Epidermal melanocyte (primary cell): ENCODE measurements around the gene ZFTA.

Source experiments
- DNase-seq: peaks from one replicate; pipeline ENCODE4 v3.0.0; 2011; ENCODE audit warnings: low spot score; ENCODE audit not compliant: insufficient read length

ZFTA gene

GRCh38 chr11:63756919-63757761, 11.4 kb downstream of the ZFTA start:
- no peak for DNase-seq

- DNase-seq, result no peak
Observed at GRCh38 chr11:63749624-63750023, 19.0 kb downstream of the ZFTA start.

GRCh38 chr11:63747011-63747410, 21.6 kb downstream of the ZFTA start:
- no peak for DNase-seq

GRCh38 chr11:63745304-63746170, 23.0 kb downstream of the ZFTA start:
- no peak for DNase-seq

- DNase-seq, result peak; percentile 43
Observed at GRCh38 chr11:63738720-63739360, 29.7 kb downstream of the ZFTA start.

- DNase-seq, result no peak
Observed at GRCh38 chr11:63737718-63738117, 30.9 kb downstream of the ZFTA start.

GRCh38 chr11:63736864-63737263, 31.7 kb downstream of the ZFTA start:
- no peak for DNase-seq

GRCh38 chr11:63729326-63729725, 39.2 kb downstream of the ZFTA start:
- no peak for DNase-seq

GRCh38 chr11:63720611-63721010, 48.0 kb downstream of the ZFTA start:
- no peak for DNase-seq

GRCh38 chr11:63719987-63720386, 48.6 kb downstream of the ZFTA start:
- DNase-seq, result no peak

GRCh38 chr11:63719001-63719400, 49.6 kb downstream of the ZFTA start:
- DNase-seq, result no peak
